Loucy (cell line): ENCODE measurements around the gene SHANK3.

Experiments used
- EZH2phosphoT487 ChIP-seq: fragments of 200-600 bp; IDR thresholded peaks from 2 replicates; pipeline ENCODE4 v1.6.1; 2018; ENCODE audit warnings: antibody characterized with exemption, mild to moderate bottlenecking, moderate library complexity, borderline replicate concordance
- TF ChIP-seq, protein P1 (sequence below): fragments of 200-600 bp; sonication (generic); conservative IDR thresholded peaks from 2 replicates; pipeline ENCODE4 v1.5.1; 2014; ENCODE audit warnings: mild to moderate bottlenecking, antibody characterized with exemption, low read length

DNA sequence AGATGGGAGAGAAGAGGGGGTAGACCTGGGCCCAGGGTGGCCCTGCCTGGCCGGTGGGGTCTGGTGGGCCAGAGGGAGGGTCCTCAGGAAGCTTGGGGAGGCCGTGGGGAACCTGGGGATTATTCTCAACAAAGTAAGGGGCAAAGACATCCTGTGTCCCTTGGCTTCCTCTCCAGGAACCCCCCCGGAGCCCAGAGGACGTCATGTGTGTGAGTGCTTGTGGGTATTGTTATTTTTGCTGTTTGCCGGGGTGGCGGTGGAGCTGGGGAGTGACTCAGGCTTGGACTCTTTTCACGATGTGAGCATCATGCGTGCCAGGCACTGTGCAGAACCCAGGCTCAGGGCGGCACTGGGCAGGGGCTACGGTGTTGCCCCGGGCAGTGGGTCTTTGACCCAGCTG is 982 bp upstream of the SHANK3 start:
- TF ChIP-seq, protein P1, sequence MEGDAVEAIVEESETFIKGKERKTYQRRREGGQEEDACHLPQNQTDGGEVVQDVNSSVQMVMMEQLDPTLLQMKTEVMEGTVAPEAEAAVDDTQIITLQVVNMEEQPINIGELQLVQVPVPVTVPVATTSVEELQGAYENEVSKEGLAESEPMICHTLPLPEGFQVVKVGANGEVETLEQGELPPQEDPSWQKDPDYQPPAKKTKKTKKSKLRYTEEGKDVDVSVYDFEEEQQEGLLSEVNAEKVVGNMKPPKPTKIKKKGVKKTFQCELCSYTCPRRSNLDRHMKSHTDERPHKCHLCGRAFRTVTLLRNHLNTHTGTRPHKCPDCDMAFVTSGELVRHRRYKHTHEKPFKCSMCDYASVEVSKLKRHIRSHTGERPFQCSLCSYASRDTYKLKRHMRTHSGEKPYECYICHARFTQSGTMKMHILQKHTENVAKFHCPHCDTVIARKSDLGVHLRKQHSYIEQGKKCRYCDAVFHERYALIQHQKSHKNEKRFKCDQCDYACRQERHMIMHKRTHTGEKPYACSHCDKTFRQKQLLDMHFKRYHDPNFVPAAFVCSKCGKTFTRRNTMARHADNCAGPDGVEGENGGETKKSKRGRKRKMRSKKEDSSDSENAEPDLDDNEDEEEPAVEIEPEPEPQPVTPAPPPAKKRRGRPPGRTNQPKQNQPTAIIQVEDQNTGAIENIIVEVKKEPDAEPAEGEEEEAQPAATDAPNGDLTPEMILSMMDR: no peak
- no peak for TF ChIP-seq EZH2phosphoT487
